Adipose tissue (tissue), 3 donors: ENCODE results near the gene RHOF. TPM values are rescaled to one million over a fixed set of nuclear protein-coding genes. Genes with fewer than 3 reads are reported as not detected.
"Not testable (repeated sequence)": the region's sequence is repeated elsewhere in the genome, so short reads cannot be mapped to it uniquely, and the experiment has no call there.

Experiments
- H3K27ac ChIP-seq: one replicate; pipeline ENCODE4 v1.5.1; 2013; ENCODE audit warnings: low read depth, low read length
- WGBS, 3 donors: extraction: QIAGEN DNeasy Blood & Tissue Kit; methylation state at CpG; one replicate each; pipeline ENCODE4 v1.1.7; 2013; 5-methylcytosine and 5-hydroxymethylcytosine counted together
- polyA plus RNA-seq, 3 donors: library from polyadenylated mRNA; stranded (reverse); fragments of 200-250 nt; gene quantifications; one replicate each; pipeline ENCODE4 v1.2.3, GENCODE V29; 2013
- donor health status: healthy with polysubstance abuse.
- donor health status: Bipolar disorder and iron deficiency.
- donor health status: healthy.

The RHOF gene
- polyA plus RNA-seq, 3 donors, result 2.3 to 4.3 (median 3.3) TPM

GRCh38 chr12:121766290-121767039 lies 27.0 kb downstream of the RHOF start:
- no peak overlapping the region for H3K27ac ChIP-seq
- 92 to 95% (median 94%) methylated on average over 5 of the region's 5 CpGs for WGBS, 3 donors

- no peak overlapping the region for H3K27ac ChIP-seq
- 69 to 85% (median 72%) methylated on average over 5 of the region's 5 CpGs for WGBS, 3 donors
These were observed 27.9 kb downstream of the RHOF start for GRCh38 chr12:121765573-121765972.

DNA sequence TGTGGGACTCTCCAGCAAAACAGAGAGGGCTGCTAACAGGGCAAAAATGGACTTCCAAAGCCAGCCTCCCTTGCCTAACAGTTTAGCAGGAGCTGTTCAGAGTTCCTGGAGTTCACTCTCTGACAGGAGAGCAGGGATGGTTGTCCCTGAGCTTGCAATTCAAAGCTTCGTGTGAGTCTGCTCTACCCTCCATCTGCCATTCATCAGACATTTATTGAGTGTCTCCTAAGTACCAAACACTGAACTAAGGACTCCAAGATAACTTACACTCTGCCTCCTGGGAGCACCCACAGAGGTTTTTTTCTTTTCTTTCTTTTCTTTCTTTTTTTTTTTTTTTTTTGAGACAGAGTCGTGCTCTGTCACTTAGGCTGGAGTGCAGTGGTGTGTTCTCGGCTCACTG lies 28.7 kb downstream of the RHOF start:
- 85 to 93% (median 92%) methylated on average over 3 of the region's 3 CpGs for WGBS, 3 donors
- no peak overlapping the region for H3K27ac ChIP-seq

DNA sequence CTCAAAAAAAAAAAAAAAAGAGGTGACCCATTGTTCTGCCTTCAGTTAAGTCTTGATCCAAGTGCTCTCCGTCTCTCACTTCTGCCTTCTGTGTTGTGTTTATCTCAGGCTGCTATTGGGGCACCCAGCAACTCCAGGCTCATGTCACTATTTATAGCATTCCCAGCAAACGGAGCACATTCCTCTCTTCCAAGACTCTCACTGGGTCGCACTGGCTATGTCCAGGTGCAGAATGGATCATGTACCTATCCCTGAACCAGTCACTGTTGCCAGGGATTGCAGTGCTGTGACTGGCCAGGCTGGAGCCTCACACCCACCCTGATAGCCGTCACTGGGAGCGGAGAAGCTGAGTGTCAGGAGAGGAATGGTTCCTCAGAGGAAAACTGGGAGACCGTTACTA lies 31.2 kb downstream of the RHOF start:
- H3K27ac ChIP-seq, result no peak overlapping the region
- 82 to 87% (median 85%) methylated on average over 6 of the region's 6 CpGs for WGBS, 3 donors

- WGBS, 3 donors, result 96 to 99% (median 97%) methylated on average over 13 to 22 of the region's 22 CpGs
- not testable (repeated sequence) for H3K27ac ChIP-seq
These were observed 35.0 kb downstream of the RHOF start for GRCh38 chr12:121758536-121758935.

DNA sequence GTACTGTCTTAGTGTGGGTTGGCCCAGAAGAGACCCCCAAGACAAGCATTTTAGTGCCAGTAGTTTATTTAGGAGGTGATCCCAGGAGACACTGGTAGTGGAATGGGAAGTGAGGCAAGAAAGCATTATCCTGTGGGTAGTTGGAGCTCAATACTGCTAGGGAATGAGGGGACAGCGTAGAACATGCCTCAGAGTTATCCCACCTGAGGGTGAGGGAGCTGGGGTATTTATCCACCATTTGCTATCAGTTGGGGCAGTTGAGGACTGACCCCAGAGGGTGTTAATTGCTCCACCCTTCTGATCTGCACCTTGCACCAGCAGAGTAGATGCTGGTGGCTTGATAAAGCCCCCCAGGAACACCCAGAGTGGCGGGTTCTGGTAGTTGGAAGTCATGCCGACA lies 37.9 kb downstream of the RHOF start:
- no peak overlapping the region for H3K27ac ChIP-seq
- WGBS, 3 donors, result 94 to 95% (median 94%) methylated on average over 3 of the region's 3 CpGs

- H3K27ac ChIP-seq, result no peak overlapping the region
- WGBS, 3 donors, result 82 to 94% (median 90%) methylated on average over 11 of the region's 11 CpGs
These were observed 38.7 kb downstream of the RHOF start for GRCh38 chr12:121754836-121755235.

- 67 to 77% (median 75%) methylated on average over 12 of the region's 12 CpGs for WGBS, 3 donors
- no peak overlapping the region for H3K27ac ChIP-seq
These were observed 39.6 kb downstream of the RHOF start for GRCh38 chr12:121753844-121754264.

GRCh38 chr12:121751749-121752351 lies 41.6 kb downstream of the RHOF start:
- H3K27ac ChIP-seq, result no peak overlapping the region
- WGBS, 3 donors, result 94% methylated on average over 12 of the region's 12 CpGs

GRCh38 chr12:121751034-121751433 lies 42.5 kb downstream of the RHOF start:
- WGBS, 3 donors, result 93 to 100% (median 100%) methylated on average over 1 of the region's 1 CpG
- H3K27ac ChIP-seq, result no peak overlapping the region

DNA sequence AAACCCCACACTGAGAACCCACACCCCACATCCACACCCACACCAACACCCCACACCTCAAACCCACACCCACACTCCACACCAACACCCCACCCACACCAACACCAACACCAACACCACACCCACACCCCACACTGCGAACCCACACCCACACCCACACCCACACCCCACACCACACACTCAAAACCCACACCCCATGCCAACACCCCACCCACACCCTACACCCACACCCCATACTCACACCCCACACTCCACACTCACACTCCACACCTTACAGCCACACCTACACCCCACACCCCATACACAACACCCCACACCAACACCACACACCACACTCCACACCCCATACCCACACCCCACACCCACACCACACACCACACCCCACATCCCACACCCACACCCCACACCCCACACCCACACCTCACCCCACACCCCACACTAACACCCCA lies 43.0 kb downstream of the RHOF start:
- 0 to 63% (median 0%) methylated on average over 1 of the region's 1 CpG for WGBS, 3 donors
- no peak overlapping the region for H3K27ac ChIP-seq

DNA sequence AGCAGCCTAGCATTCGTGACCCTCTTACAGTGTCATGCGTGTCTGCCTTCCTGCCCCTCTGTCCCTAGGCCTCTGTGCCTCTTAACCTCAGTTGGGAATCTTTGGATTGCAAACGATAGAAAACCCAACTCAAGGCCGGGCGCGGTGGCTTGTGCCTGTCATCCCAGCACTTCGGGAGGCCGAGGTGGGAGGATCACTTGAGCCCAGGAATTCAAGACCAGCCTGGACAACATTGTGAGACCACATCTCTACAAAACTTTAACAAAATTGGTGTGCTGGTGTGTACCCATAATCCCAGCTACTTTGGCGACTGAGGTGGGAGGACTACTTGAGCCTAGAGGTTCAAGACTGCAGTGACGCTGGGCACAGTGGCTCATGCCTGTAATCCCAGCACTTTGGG lies 44.2 kb downstream of the RHOF start:
- H3K27ac ChIP-seq, result no peak overlapping the region
- 81 to 89% (median 84%) methylated on average over 10 of the region's 10 CpGs for WGBS, 3 donors

DNA sequence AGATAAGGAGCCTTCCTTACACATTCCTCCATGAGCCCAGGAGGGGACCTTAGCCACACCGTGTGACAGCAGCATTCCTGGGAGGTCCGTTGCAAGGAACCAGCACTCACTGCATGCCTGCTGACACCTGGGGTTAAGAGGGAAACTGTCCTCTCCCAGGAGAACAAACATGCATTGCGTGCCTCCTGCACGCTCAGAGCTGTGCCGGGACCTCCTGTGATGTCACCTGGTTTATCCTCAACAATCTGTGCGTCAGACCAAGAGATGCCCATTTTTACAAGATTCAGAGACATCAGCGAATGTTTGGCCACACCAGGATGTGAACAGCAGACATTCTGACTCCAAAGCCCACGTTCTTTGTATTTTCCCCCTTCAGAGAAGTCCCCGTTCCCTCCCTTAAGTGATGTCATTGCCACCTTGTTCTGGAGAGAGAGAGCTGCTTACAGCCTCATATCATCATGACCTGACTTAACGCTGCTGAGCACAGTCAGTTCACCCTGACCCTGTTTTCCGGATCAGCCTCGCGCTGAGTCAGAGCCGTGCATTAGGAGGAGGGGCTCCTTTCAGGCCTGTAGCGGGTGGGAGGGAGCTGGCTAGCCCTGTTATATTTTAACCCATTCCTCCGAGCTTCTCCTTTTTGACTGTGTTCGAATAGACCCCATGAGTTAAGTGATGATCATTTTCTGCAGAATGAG lies 44.8 kb downstream of the RHOF start:
- no peak overlapping the region for H3K27ac ChIP-seq
- 41 to 62% (median 43%) methylated on average over 17 of the region's 17 CpGs for WGBS, 3 donors

GRCh38 chr12:121748218-121748570 lies 45.3 kb downstream of the RHOF start:
- no peak overlapping the region for H3K27ac ChIP-seq
- 72 to 85% (median 74%) methylated on average over 13 of the region's 13 CpGs for WGBS, 3 donors

DNA sequence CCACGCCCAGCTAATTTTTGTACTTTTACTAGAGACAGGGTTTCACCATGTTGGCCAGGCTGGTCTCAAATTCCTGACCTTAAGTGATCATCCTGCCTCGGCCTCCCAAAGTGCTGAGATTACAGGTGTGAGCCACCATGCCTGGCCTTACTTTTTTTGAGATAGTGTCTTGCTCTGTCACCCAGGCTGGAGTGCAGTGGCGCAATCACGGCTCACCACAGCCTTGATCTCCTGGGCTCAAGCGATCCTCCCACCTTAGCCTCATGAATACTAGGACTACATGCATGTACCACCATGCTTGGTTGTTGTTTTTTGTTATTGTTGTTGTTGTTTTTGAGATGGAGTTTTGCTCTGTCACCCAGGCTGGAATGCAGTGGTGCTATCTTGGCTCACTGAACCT lies 47.9 kb downstream of the RHOF start:
- 94 to 97% (median 96%) methylated on average over 5 of the region's 5 CpGs for WGBS, 3 donors
- not testable (repeated sequence) for H3K27ac ChIP-seq

- H3K27ac ChIP-seq, result no peak overlapping the region
- WGBS, 3 donors, result 78 to 95% (median 82%) methylated on average over 6 of the region's 6 CpGs
These were observed 51.7 kb downstream of the RHOF start for GRCh38 chr12:121741743-121742142.

- 89 to 94% (median 93%) methylated on average over 4 of the region's 4 CpGs for WGBS, 3 donors
- H3K27ac ChIP-seq, result no peak overlapping the region
These were observed 52.6 kb downstream of the RHOF start for GRCh38 chr12:121740847-121741246.

GRCh38 chr12:121738340-121738858 lies 55.1 kb downstream of the RHOF start:
- no peak overlapping the region for H3K27ac ChIP-seq
- WGBS, 3 donors, result 88 to 95% (median 90%) methylated on average over 9 of the region's 9 CpGs

DNA sequence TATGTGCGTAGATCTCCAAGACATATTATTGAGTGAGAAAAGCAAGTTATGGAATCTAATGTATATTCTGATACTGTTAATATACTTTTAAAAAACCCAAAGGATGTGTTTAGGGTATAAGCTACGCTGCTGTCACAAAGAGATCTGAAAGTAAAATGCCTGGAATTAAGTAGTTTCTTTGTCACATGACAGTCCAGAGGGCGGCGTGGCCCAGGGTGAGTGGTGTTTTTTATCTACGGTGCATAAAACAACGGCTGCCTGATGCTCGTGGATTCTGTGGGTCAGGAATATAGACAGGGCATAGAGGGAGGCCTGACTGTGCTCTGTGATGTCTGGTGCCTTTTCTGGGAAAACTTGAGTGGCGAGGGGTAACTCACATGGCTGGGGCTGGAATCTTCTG lies 59.6 kb downstream of the RHOF start:
- no peak overlapping the region for H3K27ac ChIP-seq
- WGBS, 3 donors, result 86 to 89% (median 89%) methylated on average over 8 of the region's 8 CpGs
